ENCODE data around the gene FAM124A. TPM values are rescaled to one million over a fixed set of nuclear protein-coding genes. Genes with fewer than 3 reads are reported as not detected.

FAM124A gene
- total and polyA plus RNA-seq, 7 experiments from 2014 or later, result 0.12 to 0.85 TPM; not detected in 5

DNA sequence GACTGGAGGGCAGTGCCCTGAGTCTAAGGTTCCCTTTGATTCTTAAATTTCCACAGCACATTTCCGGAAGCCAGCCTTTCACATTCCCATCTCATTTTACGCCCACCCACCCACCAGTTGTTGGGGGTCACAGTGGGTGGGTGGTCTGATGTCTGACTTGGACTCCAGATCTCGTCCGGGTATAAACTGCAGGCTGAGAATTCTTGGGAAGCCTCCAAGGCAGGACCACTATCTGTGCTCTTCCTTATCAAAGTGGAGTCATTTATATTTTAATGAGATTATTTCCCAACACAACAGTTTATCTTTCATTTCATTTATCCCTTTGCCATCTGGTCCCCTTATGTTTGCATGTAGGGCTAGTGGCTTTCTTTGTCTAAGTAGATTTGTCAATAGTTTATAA is 3.6 kb upstream of the FAM124A start:
- Histone ChIP-seq H3K27me3 (ENCODE audit: control insufficient read depth in 2 of 2, insufficient read depth in 2 of 2, low read length in 2 of 2) (peaks cover 4 to 10% of the 10 kb centered on the region in 2 donors), H3K9me3 (ENCODE audit: control insufficient read depth in 2 of 3, low read length in 3 of 3) (no peaks in the 10 kb centered on the region), H3K4me1 (ENCODE audit: control insufficient read depth in 2 of 2, insufficient read depth in 2 of 2, low read length in 2 of 2) (peaks cover 0 to 4% of the 10 kb centered on the region in 2 donors), H3K27ac (ENCODE audit: low read depth, low read length) (no peak overlapping the region), H3K36me3 (ENCODE audit: control insufficient read depth in 2 of 3, insufficient read depth in 3 of 3, low read length in 3 of 3) (no peaks in the 10 kb centered on the region), H3K4me3 (ENCODE audit: low read length) (no peak overlapping the region)
- Mint-ChIP-seq H3K27me3 (peaks cover 41 to 65% (median 44%) of the 10 kb centered on the region in 5 donors), H3K36me3 (peaks cover 0 to 5% (median 0%) of the 10 kb centered on the region in 5 donors), H3K9me3 (no peaks in the 10 kb centered on the region), H3K4me1 (peaks cover 0 to 6% (median 0%) of the 10 kb centered on the region in 7 donors), H3K27ac (no peak overlapping the region), H3K4me3 (peak overlapping the region in 1 of 10 donors; percentile 31)
- DNase-seq (no peak), ATAC-seq (no peak)
- CTCF ChIA-PET, result no interaction called here
- intact Hi-C loops (cut with micrococcal nuclease), result no loop called here
- POLR2A ChIA-PET, result no interaction called here

- POLR2A ChIA-PET, result no interaction called here
- peaks cover 0 to 5% (median 0%) of the 10 kb centered on the region in 5 donors for H3K36me3 Mint-ChIP-seq
These were observed 1.5 kb upstream of the FAM124A start for GRCh38 chr13:51220706-51221105.

DNA sequence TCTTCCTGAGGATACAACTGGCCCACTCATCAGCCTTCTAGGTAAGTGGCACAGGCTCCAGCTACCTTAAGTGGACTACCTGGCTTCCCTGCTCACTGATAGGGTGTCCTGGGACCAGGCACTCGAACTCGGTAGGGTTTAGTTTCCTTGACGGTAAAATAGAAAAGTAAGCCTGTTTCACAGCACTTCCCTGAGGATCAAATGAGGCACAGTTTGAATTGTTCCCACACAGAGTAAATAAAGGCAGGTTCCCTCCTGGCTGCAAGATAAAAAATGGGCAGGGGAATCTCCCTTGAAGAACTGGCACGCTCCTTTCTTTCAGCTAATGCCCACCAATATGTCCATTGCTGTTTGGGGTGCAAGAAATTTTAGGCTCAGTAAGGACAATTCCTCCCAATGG is 1.1 kb upstream of the FAM124A start:
- no peak overlapping the region for H3K27ac ChIP-seq (ENCODE audit: low read depth, low read length)
- no peaks in the 10 kb centered on the region for H3K36me3 ChIP-seq (ENCODE audit: control insufficient read depth in 2 of 3, insufficient read depth in 3 of 3, low read length in 3 of 3)
- peaks cover 4 to 10% of the 10 kb centered on the region in 2 donors for H3K27me3 ChIP-seq (ENCODE audit: control insufficient read depth in 2 of 2, insufficient read depth in 2 of 2, low read length in 2 of 2)
- no peak overlapping the region for H3K27ac Mint-ChIP-seq
- H3K4me1 ChIP-seq (ENCODE audit: control insufficient read depth in 2 of 2, insufficient read depth in 2 of 2, low read length in 2 of 2), result peaks cover 0 to 4% of the 10 kb centered on the region in 2 donors
- ATAC-seq (no peak), DNase-seq (no peak)
- CTCF ChIA-PET, result no interaction called here
- H3K4me3 ChIP-seq (ENCODE audit: low read length), result no peak overlapping the region
- peak overlapping the region; percentile 29 to 82 (median 68) for H3K4me3 Mint-ChIP-seq
- no peaks in the 10 kb centered on the region for H3K9me3 Mint-ChIP-seq
- H3K27me3 Mint-ChIP-seq, result peaks cover 47 to 68% (median 53%) of the 10 kb centered on the region in 5 donors
- H3K36me3 Mint-ChIP-seq, result peaks cover 0 to 5% (median 0%) of the 10 kb centered on the region in 5 donors
- intact Hi-C loops (cut with micrococcal nuclease), result loop anchor here in 1 of 2 donors (10.0 kb wide), 1 partner anchor 364 kb away; the partner anchor contains the start of gene WDFY2
- no peaks in the 10 kb centered on the region for H3K9me3 ChIP-seq (ENCODE audit: control insufficient read depth in 2 of 3, low read length in 3 of 3)
- H3K4me1 Mint-ChIP-seq, result peaks cover 0 to 12% (median 0%) of the 10 kb centered on the region in 7 donors
- POLR2A ChIA-PET, result no interaction called here

More at GRCh38 chr13:51220706-51221105, 1.5 kb upstream of the FAM124A start:
- H3K27ac ChIP-seq (ENCODE audit: low read depth, low read length), result no peak overlapping the region
- intact Hi-C loops (cut with micrococcal nuclease), result loop anchor here in 1 of 2 donors (10.0 kb wide), 1 partner anchor 364 kb away; the partner anchor contains the start of gene WDFY2
- no peak for ATAC-seq
- H3K36me3 ChIP-seq (ENCODE audit: control insufficient read depth in 2 of 3, insufficient read depth in 3 of 3, low read length in 3 of 3), result no peaks in the 10 kb centered on the region
- H3K4me1 Mint-ChIP-seq, result peaks cover 0 to 12% (median 0%) of the 10 kb centered on the region in 7 donors
- H3K27me3 Mint-ChIP-seq, result peaks cover 45 to 69% (median 53%) of the 10 kb centered on the region in 5 donors
- no peaks in the 10 kb centered on the region for H3K9me3 Mint-ChIP-seq
- H3K4me1 ChIP-seq (ENCODE audit: control insufficient read depth in 2 of 2, insufficient read depth in 2 of 2, low read length in 2 of 2), result peaks cover 0 to 4% of the 10 kb centered on the region in 2 donors
- no peak for DNase-seq
- CTCF ChIA-PET, result no interaction called here
- no peaks in the 10 kb centered on the region for H3K9me3 ChIP-seq (ENCODE audit: control insufficient read depth in 2 of 3, low read length in 3 of 3)
- peaks cover 4 to 10% of the 10 kb centered on the region in 2 donors for H3K27me3 ChIP-seq (ENCODE audit: control insufficient read depth in 2 of 2, insufficient read depth in 2 of 2, low read length in 2 of 2)
- H3K4me3 ChIP-seq (ENCODE audit: low read length), result no peak overlapping the region
- peak overlapping the region in 4 of 10 donors; percentile 29 to 78 (median 68) for H3K4me3 Mint-ChIP-seq
- no peak overlapping the region for H3K27ac Mint-ChIP-seq

DNA sequence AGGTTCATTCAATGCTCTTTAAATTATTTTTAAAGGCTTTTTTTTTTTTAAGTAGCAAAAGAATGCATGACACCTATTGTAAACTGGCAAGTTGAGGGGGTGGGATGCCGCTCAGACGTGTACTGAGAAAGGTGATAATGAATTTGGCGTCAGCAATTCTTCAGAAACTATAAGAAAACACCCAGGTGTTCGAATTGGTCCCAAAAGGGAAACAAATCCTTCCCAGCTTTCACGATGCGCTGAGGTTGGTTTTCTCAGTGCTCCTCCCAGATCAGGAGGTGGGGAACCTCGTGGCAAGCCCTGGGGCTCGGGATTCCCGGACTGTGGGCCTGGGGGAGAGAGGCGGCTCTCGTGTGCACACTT is 543 bp upstream of the FAM124A start:
- H3K9me3 ChIP-seq (ENCODE audit: control insufficient read depth in 2 of 3, low read length in 3 of 3), result no peaks in the 10 kb centered on the region
- no peaks in the 10 kb centered on the region for H3K36me3 ChIP-seq (ENCODE audit: control insufficient read depth in 2 of 3, insufficient read depth in 3 of 3, low read length in 3 of 3)
- H3K36me3 Mint-ChIP-seq, result peaks cover 0 to 5% (median 0%) of the 10 kb centered on the region in 5 donors
- no peaks in the 10 kb centered on the region for H3K9me3 Mint-ChIP-seq
- POLR2A ChIA-PET, result no interaction called here
- peaks cover 0 to 4% of the 10 kb centered on the region in 2 donors for H3K4me1 ChIP-seq (ENCODE audit: control insufficient read depth in 2 of 2, insufficient read depth in 2 of 2, low read length in 2 of 2)
- H3K27ac Mint-ChIP-seq, result no peak overlapping the region
- peaks cover 47 to 67% (median 55%) of the 10 kb centered on the region in 5 donors for H3K27me3 Mint-ChIP-seq
- peaks cover 4 to 10% of the 10 kb centered on the region in 2 donors for H3K27me3 ChIP-seq (ENCODE audit: control insufficient read depth in 2 of 2, insufficient read depth in 2 of 2, low read length in 2 of 2)
- H3K4me1 Mint-ChIP-seq, result peaks cover 0 to 12% (median 0%) of the 10 kb centered on the region in 7 donors
- H3K27ac ChIP-seq (ENCODE audit: low read depth, low read length), result no peak overlapping the region
- no peak for DNase-seq
- CTCF ChIA-PET, result no interaction called here
- intact Hi-C loops (cut with micrococcal nuclease), result loop anchor here in 1 of 2 donors (2.0 to 10.0 kb wide), 3 partner anchors 65 to 575 kb away; partner anchors contain the start of gene WDFY2
- peak overlapping the region; percentile 59 to 82 (median 74) for H3K4me3 Mint-ChIP-seq
- no peak for ATAC-seq
- H3K4me3 ChIP-seq (ENCODE audit: low read length), result peak overlapping the region; percentile 31

DNA sequence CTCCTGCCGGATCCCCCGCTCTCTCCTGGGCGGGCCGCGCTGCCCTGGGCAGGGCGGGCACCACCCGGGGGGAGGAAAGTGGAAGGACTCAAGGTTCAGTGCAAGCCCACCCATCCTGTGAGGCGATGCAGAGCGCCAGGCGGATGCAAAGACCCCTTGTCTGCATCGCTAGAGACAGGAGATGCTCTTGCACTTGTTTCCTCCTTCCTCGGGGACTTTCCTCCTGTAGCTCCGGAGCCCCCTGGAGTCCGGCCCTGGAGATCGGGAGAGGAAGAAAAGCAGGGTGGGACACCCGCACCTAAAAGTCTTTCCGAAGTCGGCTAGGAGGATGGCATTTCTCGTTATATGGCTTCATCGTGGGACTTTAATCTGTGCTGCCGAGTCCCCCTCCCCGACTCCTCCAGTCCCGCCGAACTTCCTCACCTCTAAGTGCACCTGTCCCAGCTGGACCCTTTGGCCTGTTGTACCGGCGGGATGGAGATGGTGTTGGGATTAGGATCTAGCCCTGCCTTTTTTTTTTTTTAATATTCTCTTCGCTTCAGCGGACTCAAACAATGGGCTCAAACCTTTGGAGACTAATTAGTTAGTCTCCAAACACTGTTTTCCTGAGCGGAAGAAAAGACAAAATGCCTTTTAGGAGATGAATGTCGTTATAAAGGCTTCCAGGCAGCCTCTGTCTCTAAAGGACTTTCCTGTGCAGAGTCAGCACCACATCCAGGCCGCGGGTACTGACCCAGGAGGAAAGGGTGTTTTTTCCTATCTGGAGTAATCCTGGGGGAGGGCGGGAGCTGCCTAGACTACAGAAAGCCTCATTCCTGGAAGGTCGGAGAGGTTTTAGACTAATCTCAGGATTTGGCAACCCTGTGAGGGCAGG is 725 bp downstream of the FAM124A start:
- no peak overlapping the region for H3K27ac Mint-ChIP-seq
- H3K36me3 Mint-ChIP-seq, result no peaks in the 10 kb centered on the region
- H3K4me3 Mint-ChIP-seq, result peak overlapping the region; percentile 43 to 77 (median 61)
- ChIA-PET CTCF (no interaction called here), POLR2A (no interaction called here)
- H3K27me3 Mint-ChIP-seq, result peaks cover 40 to 62% (median 52%) of the 10 kb centered on the region in 5 donors
- ATAC-seq (no peak), DNase-seq (no peak)
- peaks cover 0 to 12% (median 0%) of the 10 kb centered on the region in 7 donors for H3K4me1 Mint-ChIP-seq
- H3K27ac ChIP-seq (ENCODE audit: low read depth, low read length), result no peak overlapping the region
- intact Hi-C loops (cut with micrococcal nuclease), result loop anchor here in 1 of 2 donors (2.0 to 10.0 kb wide), 3 partner anchors 64 to 574 kb away; partner anchors contain the start of gene WDFY2
- H3K4me3 ChIP-seq (ENCODE audit: low read length), result peak overlapping the region; percentile 31
- peaks cover 0 to 4% of the 10 kb centered on the region in 2 donors for H3K4me1 ChIP-seq (ENCODE audit: control insufficient read depth in 2 of 2, insufficient read depth in 2 of 2, low read length in 2 of 2)
- peaks cover 4 to 10% of the 10 kb centered on the region in 2 donors for H3K27me3 ChIP-seq (ENCODE audit: control insufficient read depth in 2 of 2, insufficient read depth in 2 of 2, low read length in 2 of 2)
- H3K36me3 ChIP-seq (ENCODE audit: control insufficient read depth in 2 of 3, insufficient read depth in 3 of 3, low read length in 3 of 3), result no peaks in the 10 kb centered on the region
- H3K9me3 ChIP-seq (ENCODE audit: control insufficient read depth in 2 of 3, low read length in 3 of 3), result no peaks in the 10 kb centered on the region
- no peaks in the 10 kb centered on the region for H3K9me3 Mint-ChIP-seq

DNA sequence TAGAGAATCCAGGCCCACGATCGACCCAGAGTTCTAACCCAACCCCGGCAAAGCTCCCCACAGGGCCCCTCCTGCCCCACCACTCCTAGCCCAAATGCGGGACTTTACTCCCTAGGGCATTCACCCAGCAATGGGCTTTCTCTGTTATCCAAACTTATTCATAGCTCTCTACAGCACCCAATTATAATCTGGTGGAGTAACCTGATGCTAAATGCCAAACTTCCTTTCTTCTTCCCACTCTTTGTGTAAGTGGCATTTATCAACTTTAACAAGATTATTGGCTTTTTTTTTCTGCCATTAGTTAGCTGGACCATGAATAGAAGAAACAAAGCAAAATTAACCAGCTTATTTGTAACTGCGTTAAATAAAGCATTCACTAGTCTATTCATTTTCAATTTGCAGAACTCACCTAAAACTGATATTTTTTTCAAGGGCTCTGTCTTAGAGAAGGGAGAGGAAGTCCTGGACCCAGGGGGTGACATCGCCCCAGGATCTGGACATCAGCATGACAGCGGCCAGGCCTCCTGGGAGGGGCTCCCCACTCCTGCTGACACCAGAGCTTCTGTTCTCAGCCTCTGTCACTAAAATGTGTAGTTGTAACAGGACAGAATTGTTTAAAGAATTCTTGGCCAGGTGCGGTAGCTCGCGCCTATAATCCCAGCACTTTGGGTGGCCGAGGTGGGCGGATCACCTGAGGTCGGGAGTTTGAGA is 1.5 kb downstream of the FAM124A start:
- H3K36me3 ChIP-seq (ENCODE audit: control insufficient read depth in 2 of 3, insufficient read depth in 3 of 3, low read length in 3 of 3), result no peaks in the 10 kb centered on the region
- Mint-ChIP-seq H3K9me3 (no peaks in the 10 kb centered on the region), H3K27ac (peak overlapping the region in 1 of 9 donors; percentile 7), H3K4me3 (peak overlapping the region in 9 of 10 donors; percentile 43 to 77 (median 55)), H3K4me1 (peaks cover 0 to 12% (median 0%) of the 10 kb centered on the region in 7 donors), H3K27me3 (peaks cover 41 to 64% (median 49%) of the 10 kb centered on the region in 5 donors), H3K36me3 (no peaks in the 10 kb centered on the region)
- DNase-seq (no peak), ATAC-seq (no peak)
- no peak overlapping the region for H3K27ac ChIP-seq (ENCODE audit: low read depth, low read length)
- H3K4me3 ChIP-seq (ENCODE audit: low read length), result no peak overlapping the region
- peaks cover 0 to 4% of the 10 kb centered on the region in 2 donors for H3K4me1 ChIP-seq (ENCODE audit: control insufficient read depth in 2 of 2, insufficient read depth in 2 of 2, low read length in 2 of 2)
- peaks cover 4 to 10% of the 10 kb centered on the region in 2 donors for H3K27me3 ChIP-seq (ENCODE audit: control insufficient read depth in 2 of 2, insufficient read depth in 2 of 2, low read length in 2 of 2)
- intact Hi-C loops (cut with micrococcal nuclease), result loop anchor here (2.0 to 10.0 kb wide), 3 partner anchors 63 to 573 kb away; partner anchors contain the start of gene WDFY2 (in 1 of the 2)
- POLR2A ChIA-PET, result no interaction called here
- H3K9me3 ChIP-seq (ENCODE audit: control insufficient read depth in 2 of 3, low read length in 3 of 3), result no peaks in the 10 kb centered on the region
- CTCF ChIA-PET, result no interaction called here
